BLaER1 treated with 17β-estradiol and CSF1 and Interleukin-3, amounts not matched to agents 10 nM and 100 nM (cell line): ENCODE results near the gene SCUBE3.
A peak's percentile ranks its signal among the peaks of the same experiment; 100 is the strongest.

Source experiments
- H3K27ac ChIP-seq, 11 experiments: shearing (Covaris generic); formaldehyde crosslinking; 2 replicates each; pipeline ENCODE4 v1.8.1; 2022
- H3K27me3 ChIP-seq, 11 experiments: shearing (Covaris generic); formaldehyde crosslinking; 2 replicates each; pipeline ENCODE4 v1.8.1; 2022
- H3K36me3 ChIP-seq, 11 experiments: shearing (Covaris generic); formaldehyde crosslinking; 2 replicates each; pipeline ENCODE4 v1.8.1; 2022
- H3K4me1 ChIP-seq, 10 experiments: shearing (Covaris generic); formaldehyde crosslinking; 2 replicates each; pipeline ENCODE4 v1.8.1; 2022
- H3K4me2 ChIP-seq, 11 experiments: shearing (Covaris generic); formaldehyde crosslinking; 2 replicates each; pipeline ENCODE4 v1.8.1; 2022
- H3K4me3 ChIP-seq, 10 experiments: shearing (Covaris generic); formaldehyde crosslinking; 2 replicates each; pipeline ENCODE4 v1.8.1; 2022
- H3K9ac ChIP-seq, 11 experiments: shearing (Covaris generic); formaldehyde crosslinking; 2 replicates each; pipeline ENCODE4 v1.8.1; 2022
- H3K9me3 ChIP-seq, 11 experiments: shearing (Covaris generic); formaldehyde crosslinking; replicated peaks in 1 of 11; 2 replicates each; pipeline ENCODE4 v1.8.1; 2022
- H4K20me1 ChIP-seq, 11 experiments: shearing (Covaris generic); formaldehyde crosslinking; 2 replicates each; pipeline ENCODE4 v1.8.1; 2022
- Cebpa-rat ChIP-seq, 11 experiments: shearing (Covaris generic); IDR thresholded peaks; 2 replicates each; pipeline ENCODE4 v1.8.1; 2022

Gene SCUBE3

DNA sequence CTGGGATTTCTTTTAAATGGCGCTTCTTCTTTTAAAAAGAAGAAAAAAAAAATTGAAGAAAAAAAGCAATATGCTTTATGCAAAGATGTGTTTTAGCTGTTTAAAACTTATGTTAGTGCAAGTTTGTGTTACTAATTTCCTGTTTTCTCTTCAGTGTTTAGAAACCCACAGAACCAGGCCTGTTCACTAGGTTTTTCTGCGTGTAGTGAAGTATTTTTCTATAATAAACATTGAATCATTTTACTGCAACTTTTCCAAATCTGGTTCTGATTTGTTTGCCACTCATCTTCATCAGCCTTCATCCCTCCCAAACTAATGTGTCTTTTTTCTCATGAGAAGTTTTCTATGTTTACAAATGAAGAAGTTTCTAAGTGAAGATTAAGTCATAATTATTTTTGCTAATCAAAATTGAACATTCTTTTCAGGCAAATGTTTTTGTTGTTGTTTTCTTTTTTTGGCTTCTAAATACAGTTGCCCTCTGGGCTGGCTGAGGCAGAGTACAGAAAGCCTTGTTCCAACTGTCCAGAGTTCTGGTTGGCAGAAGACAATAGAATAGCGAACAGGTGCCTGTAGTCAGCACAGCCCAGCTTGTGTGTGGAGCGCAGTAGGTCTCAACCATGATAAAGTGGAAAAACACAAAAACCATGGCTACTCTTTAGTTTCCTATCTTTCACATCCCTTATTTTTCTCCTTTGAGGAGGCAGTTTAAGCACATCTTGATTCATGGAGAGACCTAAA, 60.2 kb downstream of the SCUBE3 start:
- Histone ChIP-seq H4K20me1 (peaks cover 0 to 28% (median 14%) of the 10 kb centered on the region in 11 experiments; a peak in 8 of 22 replicates), H3K4me3 (no peak overlapping the region), H3K4me2 (peak overlapping the region in 3 of 11 experiments; percentile 40 to 55 (median 44); a peak in 5 of 22 replicates), H3K27me3 (no peaks in the 10 kb centered on the region), H3K9ac (peak overlapping the region in 1 of 11 experiments; percentile 7; a peak in 1 of 22 replicates), H3K4me1 (peaks cover 32 to 46% (median 38%) of the 10 kb centered on the region in 10 experiments), H3K36me3 (peaks cover 0 to 34% (median 16%) of the 10 kb centered on the region in 11 experiments; a peak in 8 of 22 replicates), H3K27ac (no peak overlapping the region), H3K9me3 (no peaks in the 10 kb centered on the region)
- TF ChIP-seq Cebpa-rat (IDR thresholded peaks at IDR 0.05): no peak

GRCh38 chr6:35275744-35276260, 62.0 kb downstream of the SCUBE3 start:
- Histone ChIP-seq H3K4me3 (no peak overlapping the region), H3K36me3 (peaks cover under 1 to 20% (median 8%) of the 10 kb centered on the region in 11 experiments; a peak in 15 of 22 replicates)
- TF ChIP-seq Cebpa-rat (IDR thresholded peaks at IDR 0.05): no peak

DNA sequence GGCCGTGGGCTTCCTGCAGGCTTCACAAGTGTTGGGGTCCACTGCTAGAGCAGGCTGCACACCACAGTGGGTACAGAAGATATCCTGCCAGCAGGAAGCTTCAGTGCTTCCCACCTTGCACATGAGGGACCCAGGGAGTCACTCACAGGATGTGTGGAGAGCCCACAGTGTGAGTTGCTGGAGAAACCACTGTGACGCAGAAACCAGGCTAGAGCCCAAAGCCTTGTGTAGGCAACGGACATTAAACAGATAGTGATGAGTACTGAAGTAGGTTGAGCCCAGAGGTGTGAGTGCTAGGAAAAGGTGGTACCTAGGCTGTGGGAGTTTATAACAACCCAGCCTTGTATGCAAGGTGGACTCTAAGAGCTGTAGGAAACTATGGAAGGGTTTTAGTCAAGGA, 65.0 kb downstream of the SCUBE3 start:
- Histone ChIP-seq H3K9me3 (no peaks in the 10 kb centered on the region), H3K27ac (no peak overlapping the region), H3K9ac (no peak overlapping the region), H3K36me3 (peaks cover 27 to 32% (median 30%) of the 10 kb centered on the region in 11 experiments), H3K4me2 (peak overlapping the region in 9 of 11 experiments; percentile 8 to 69 (median 41); a peak in 15 of 22 replicates), H3K4me3 (no peak overlapping the region), H3K4me1 (peaks cover 29 to 52% (median 38%) of the 10 kb centered on the region in 10 experiments), H3K27me3 (no peaks in the 10 kb centered on the region), H4K20me1 (peaks cover 0 to 32% (median 11%) of the 10 kb centered on the region in 11 experiments; a peak in 7 of 22 replicates)
- no peak for TF ChIP-seq Cebpa-rat (IDR thresholded peaks at IDR 0.05)

More at GRCh38 chr6:35275744-35276260, 62.0 kb downstream of the SCUBE3 start:
- Histone ChIP-seq H3K9ac (peak overlapping the region in 3 of 11 experiments; percentile 1 to 38 (median 16); a peak in 2 of 22 replicates), H3K27me3 (no peaks in the 10 kb centered on the region), H4K20me1 (peaks cover 0 to 32% (median 11%) of the 10 kb centered on the region in 11 experiments; a peak in 7 of 22 replicates), H3K9me3 (no peaks in the 10 kb centered on the region), H3K4me1 (peaks cover 33 to 49% (median 41%) of the 10 kb centered on the region in 10 experiments), H3K4me2 (peak overlapping the region in 7 of 11 experiments; percentile 14 to 55 (median 36); a peak in 10 of 22 replicates), H3K27ac (no peak overlapping the region)

DNA sequence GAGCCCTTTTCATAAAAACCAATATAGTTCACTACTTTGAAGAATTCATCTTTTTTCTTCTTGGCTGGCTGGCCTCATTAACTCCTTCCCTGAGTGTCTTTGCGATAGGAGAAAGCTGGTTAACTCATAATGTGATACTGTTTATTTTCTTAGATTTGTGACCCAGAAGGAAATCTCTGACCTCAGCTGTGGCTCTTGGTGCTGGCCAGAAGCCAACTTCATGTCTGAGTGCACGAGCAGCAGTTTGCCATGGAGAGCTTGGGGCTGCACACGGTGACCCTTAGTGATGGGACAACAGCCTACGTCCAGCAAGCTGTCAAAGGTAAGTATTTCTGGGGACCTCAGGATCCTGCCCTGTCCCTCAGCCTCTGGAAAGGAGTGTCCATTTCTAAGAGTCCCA, 67.1 kb downstream of the SCUBE3 start:
- no peak overlapping the region for H3K27ac ChIP-seq
- peaks cover 45 to 54% (median 52%) of the 10 kb centered on the region in 11 experiments for H3K36me3 ChIP-seq
- H3K4me3 ChIP-seq: no peak overlapping the region
- H3K4me1 ChIP-seq: peaks cover 7 to 35% (median 18%) of the 10 kb centered on the region in 10 experiments
- peaks cover 0 to 21% (median 3%) of the 10 kb centered on the region in 11 experiments; a peak in 4 of 22 replicates for H4K20me1 ChIP-seq
- H3K9me3 ChIP-seq: no peaks in the 10 kb centered on the region
- H3K9ac ChIP-seq: no peak overlapping the region
- no peak for TF ChIP-seq Cebpa-rat (IDR thresholded peaks at IDR 0.05)
- H3K27me3 ChIP-seq: no peaks in the 10 kb centered on the region
- 0 out of 22 replicates have a peak overlapping the region, but pooled peaks of 2 of the 11 experiments have one; percentile 3 to 8 for H3K4me2 ChIP-seq

GRCh38 chr6:35282472-35282871, 68.7 kb downstream of the SCUBE3 start:
- Histone ChIP-seq H3K9me3 (no peaks in the 10 kb centered on the region), H4K20me1 (peaks cover 0 to 20% (median 0%) of the 10 kb centered on the region in 11 experiments; a peak in 5 of 22 replicates), H3K27me3 (no peaks in the 10 kb centered on the region), H3K4me1 (peaks cover 0 to 27% (median 13%) of the 10 kb centered on the region in 10 experiments; a peak in 15 of 20 replicates), H3K4me3 (no peak overlapping the region), H3K4me2 (no peak overlapping the region), H3K27ac (no peak overlapping the region), H3K9ac (no peak overlapping the region), H3K36me3 (peaks cover 60 to 70% (median 67%) of the 10 kb centered on the region in 11 experiments)
- no peak for TF ChIP-seq Cebpa-rat (IDR thresholded peaks at IDR 0.05)

DNA sequence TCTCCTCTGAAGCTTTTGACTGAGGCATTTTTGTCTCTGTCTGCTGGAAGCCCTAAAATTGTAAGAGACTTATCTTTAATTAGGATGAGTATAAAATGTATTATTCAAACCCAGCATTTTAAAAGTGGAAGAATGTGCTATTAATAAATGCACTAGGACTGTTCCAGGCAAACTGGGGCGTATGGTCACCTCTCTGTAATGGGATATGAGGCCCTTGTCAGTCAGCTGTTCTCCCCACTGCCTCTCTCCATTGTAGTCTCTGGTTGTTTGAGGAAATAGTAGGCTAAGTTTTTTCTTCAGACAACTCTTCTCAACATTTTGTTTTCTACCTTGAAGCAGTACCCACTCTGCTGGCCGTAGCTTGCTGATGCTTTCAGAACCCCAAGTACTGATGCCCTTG, 69.6 kb downstream of the SCUBE3 start:
- Histone ChIP-seq H3K4me3 (no peak overlapping the region), H3K4me1 (peaks cover 0 to 21% (median 12%) of the 10 kb centered on the region in 10 experiments; a peak in 15 of 20 replicates), H3K27ac (no peak overlapping the region), H3K4me2 (no peak overlapping the region), H3K36me3 (peaks cover 69 to 79% (median 76%) of the 10 kb centered on the region in 11 experiments), H3K9ac (no peak overlapping the region), H3K27me3 (no peaks in the 10 kb centered on the region), H3K9me3 (no peaks in the 10 kb centered on the region), H4K20me1 (peaks cover 0 to 24% (median 0%) of the 10 kb centered on the region in 11 experiments; a peak in 5 of 22 replicates)
- no peak for TF ChIP-seq Cebpa-rat (IDR thresholded peaks at IDR 0.05)

- H3K9ac ChIP-seq: no peak overlapping the region
- H3K4me1 ChIP-seq: peaks cover 0 to 18% (median 15%) of the 10 kb centered on the region in 10 experiments; a peak in 15 of 20 replicates
- H3K9me3 ChIP-seq: no peaks in the 10 kb centered on the region
- H3K4me2 ChIP-seq: no peak overlapping the region
- peaks cover 0 to 47% (median 4%) of the 10 kb centered on the region in 11 experiments; a peak in 7 of 22 replicates for H4K20me1 ChIP-seq
- no peak for TF ChIP-seq Cebpa-rat (IDR thresholded peaks at IDR 0.05)
- no peaks in the 10 kb centered on the region for H3K27me3 ChIP-seq
- H3K4me3 ChIP-seq: no peak overlapping the region
- no peak overlapping the region for H3K27ac ChIP-seq
- peaks cover 88 to 99% (median 96%) of the 10 kb centered on the region in 11 experiments for H3K36me3 ChIP-seq
These were observed 74.1 kb downstream of the SCUBE3 start for GRCh38 chr6:35287671-35288396.

GRCh38 chr6:35288834-35289233, 75.1 kb downstream of the SCUBE3 start:
- peaks cover 78 to 99% (median 96%) of the 10 kb centered on the region in 11 experiments for H3K36me3 ChIP-seq
- no peaks in the 10 kb centered on the region for H3K27me3 ChIP-seq
- H3K9me3 ChIP-seq: no peaks in the 10 kb centered on the region
- peaks cover 0 to 28% (median 25%) of the 10 kb centered on the region in 10 experiments; a peak in 15 of 20 replicates for H3K4me1 ChIP-seq
- no peak overlapping the region for H3K4me2 ChIP-seq
- no peak overlapping the region for H3K9ac ChIP-seq
- peaks cover 0 to 52% (median 6%) of the 10 kb centered on the region in 11 experiments; a peak in 7 of 22 replicates for H4K20me1 ChIP-seq
- no peak overlapping the region for H3K4me3 ChIP-seq
- no peak for TF ChIP-seq Cebpa-rat (IDR thresholded peaks at IDR 0.05)
- no peak overlapping the region for H3K27ac ChIP-seq
